Endothelial cell of umbilical vein (primary cell): ENCODE data around the gene TEN1. TPM values are rescaled to one million over a fixed set of nuclear protein-coding genes. Genes with fewer than 3 reads are reported as not detected.
"Not testable (repeated sequence)": the region's sequence is repeated elsewhere in the genome, so short reads cannot be mapped to it uniquely, and the experiment has no call there.

Experiments
- BruUV-seq: library from RNA; stranded (reverse); fragments of 400-500 nt; replicated peaks from 2 replicates; lab custom pipeline; 2021; lab: Mats Ljungman, UMichigan
- CTCF ChIA-PET: fragments of 300-600, 350-600 bp; sonication (Branson Sonifier 250); formaldehyde crosslinking; loops from one replicate; lab custom pipeline; 2021; ENCODE audit warnings: antibody characterized with exemption, inconsistent platforms; lab: Charles Lee
- POLR2A ChIA-PET: fragments of 300-600, 350-600 bp; sonication (Branson Sonifier 250); formaldehyde crosslinking; loops from one replicate; lab custom pipeline; 2021; ENCODE audit warnings: antibody characterized with exemption, inconsistent platforms; lab: Charles Lee
- DNase-seq: peaks from one replicate; pipeline ENCODE4 v3.0.0-alpha.2; 2011; ENCODE audit warnings: low read depth, low spot score
- FAIRE-seq: peaks from 2 replicates; lab custom pipeline; 2011; peaks lifted over from hg19 to GRCh38; lab: Jason Lieb, UNC
- H2AFZ ChIP-seq: 2 replicates; pipeline ENCODE4 v1.6.0; 2012; ENCODE audit warnings: low read depth, low read length, control low read depth, inconsistent platforms
- H3K27ac ChIP-seq: 2 replicates; pipeline ENCODE4 v1.5.1; 2011; ENCODE audit warnings: low read depth, mild to moderate bottlenecking, control low read depth, low read length, moderate library complexity; ENCODE audit not compliant: insufficient read depth
- H3K27me3 ChIP-seq, 2 experiments: 2 replicates each; pipeline versions ENCODE4 v1.6.0 to v1.6.1; 2011; ENCODE audit warnings: low read length in 2 of 2, mixed read lengths in 1 of 2; ENCODE audit not compliant: control insufficient read depth in 2 of 2, insufficient read depth in 2 of 2
- H3K36me3 ChIP-seq, 2 experiments: 2 replicates in 1 of 2; 3 replicates in 1 of 2; pipeline ENCODE4 v1.5.1; 2011; ENCODE audit warnings: low read length in 2 of 2, mild to moderate bottlenecking in 1 of 2, moderate library complexity in 1 of 2; ENCODE audit not compliant: control insufficient read depth in 2 of 2, insufficient read depth in 2 of 2; ENCODE audit errors: extremely low read depth in 1 of 2
- H3K4me1 ChIP-seq: 3 replicates; pipeline ENCODE4 v1.5.1; 2011; ENCODE audit warnings: mild to moderate bottlenecking, low read length; ENCODE audit not compliant: control insufficient read depth, insufficient read depth; ENCODE audit errors: extremely low read depth
- H3K4me2 ChIP-seq: 2 replicates; pipeline ENCODE4 v1.6.1; 2011; ENCODE audit warnings: low read length, control low read depth, mixed read lengths; ENCODE audit not compliant: insufficient read depth
- H3K4me3 ChIP-seq, 3 experiments: fragments of 200-600 bp in 1 of 3; sonication (generic), shearing (Covaris generic) in 1 of 3; replicated peaks in 1 of 3; 2 replicates each; pipeline ENCODE4 v1.5.1; 2011 to 2016; ENCODE audit warnings: control low read depth in 3 of 3, low read length in 3 of 3, mild to moderate bottlenecking in 2 of 3, inconsistent platforms in 1 of 3, low read depth in 1 of 3, moderate library complexity in 1 of 3; ENCODE audit not compliant: insufficient read depth in 1 of 3
- H3K79me2 ChIP-seq: 2 replicates; pipeline ENCODE4 v1.6.0; 2012; ENCODE audit warnings: low read length, inconsistent platforms; ENCODE audit not compliant: control insufficient read depth, insufficient read depth
- H3K9ac ChIP-seq: replicated peaks from 2 replicates; pipeline ENCODE3; 2011; ENCODE audit warnings: low read length, control low read depth; ENCODE audit not compliant: insufficient read depth; ENCODE audit errors: extremely low read depth
- H3K9me1 ChIP-seq: replicated peaks from 3 replicates; pipeline ENCODE4 v1.6.0; 2011; ENCODE audit warnings: mild to moderate bottlenecking, low read length; ENCODE audit not compliant: control insufficient read depth, insufficient read depth; ENCODE audit errors: extremely low read depth
- H3K9me3 ChIP-seq: replicated peaks from 2 replicates; pipeline ENCODE4 v1.5.1; 2012; ENCODE audit warnings: low read length, inconsistent platforms; ENCODE audit not compliant: control insufficient read depth, insufficient read depth
- H4K20me1 ChIP-seq: replicated peaks from 2 replicates; pipeline ENCODE3; 2011; ENCODE audit warnings: mild to moderate bottlenecking, low read length; ENCODE audit not compliant: control insufficient read depth, insufficient read depth; ENCODE audit errors: extremely low read depth
- CTCF ChIP-seq, 2 donors: IDR thresholded peaks; 1 replicate in 1 of 2; 2 replicates in 1 of 2; pipeline ENCODE4 v1.5.1; 2011; ENCODE audit warnings: low read length in 2 of 2, mild to moderate bottlenecking in 2 of 2, moderate library complexity in 2 of 2, control low read depth in 1 of 2, inconsistent platforms in 1 of 2, low read depth in 1 of 2; ENCODE audit not compliant: insufficient read depth in 1 of 2; ENCODE audit errors: extremely low read depth in 1 of 2
- EZH2 ChIP-seq: IDR thresholded peaks from 2 replicates; pipeline ENCODE4 v1.6.1; 2012; ENCODE audit warnings: borderline replicate concordance, low read depth, mild to moderate bottlenecking, moderate library complexity, low read length, inconsistent platforms; ENCODE audit not compliant: severe bottlenecking
- FOS ChIP-seq: IDR thresholded peaks from 2 replicates; pipeline ENCODE4 v1.6.1; 2011; ENCODE audit warnings: mild to moderate bottlenecking, low read length, moderate library complexity, borderline replicate concordance; ENCODE audit not compliant: insufficient read depth
- GATA2 ChIP-seq: IDR thresholded peaks from 2 replicates; pipeline ENCODE4 v1.7.0; 2011; ENCODE audit warnings: low read depth, mild to moderate bottlenecking, moderate library complexity, mixed read lengths, low read length; ENCODE audit not compliant: insufficient read length, insufficient read depth
- JUN ChIP-seq: IDR thresholded peaks from 2 replicates; pipeline ENCODE4 v1.6.1; 2011; ENCODE audit warnings: borderline replicate concordance, low read depth; ENCODE audit not compliant: insufficient read length, insufficient read depth
- MAX ChIP-seq: IDR thresholded peaks from 2 replicates; pipeline ENCODE4 v1.6.1; 2011; ENCODE audit not compliant: insufficient read depth, insufficient read length
- MYC ChIP-seq: IDR thresholded peaks from one replicate; pipeline ENCODE4 v1.6.1; 2011; ENCODE audit warnings: mild to moderate bottlenecking, low read depth, low read length
- POLR2A ChIP-seq: IDR thresholded peaks from 2 replicates; pipeline ENCODE4 v1.6.1; 2012; ENCODE audit warnings: low read depth, mild to moderate bottlenecking, control low read depth, low read length
- POLR2AphosphoS5 ChIP-seq: IDR thresholded peaks from 2 replicates; pipeline ENCODE4 v1.6.1; 2012; ENCODE audit warnings: low read depth, mild to moderate bottlenecking, control low read depth, low read length, moderate library complexity; ENCODE audit not compliant: insufficient read depth
- dilution Hi-C: fragments of 300-500 bp; cut with MboI; formaldehyde crosslinking; loops from one replicate; pipeline ENCODE4 v1.15.0; 2019; ENCODE audit warnings: low sequenced_read_pairs; ENCODE audit not compliant: extremely low pct_ligation_motif_present
- intact Hi-C: fragments of 100-400 bp; cut with micrococcal nuclease; formaldehyde crosslinking; loops from one replicate; pipeline ENCODE4 v1.10.0; 2022
- polyA plus RNA-seq, 4 experiments: library from polyadenylated mRNA; depleted of rRNA in 3 of 4; stranded (reverse) in 3 of 4; unstranded in 1 of 4; fragments of >200 nt; gene quantifications; 2 replicates each; pipeline versions ENCODE4 v1.2.1 to v1.2.3, GENCODE V29; 2011 to 2012; ENCODE audit warnings: missing spikeins in 1 of 4
- total RNA-seq: library from RNA; stranded (reverse); gene quantifications from 2 replicates; pipeline ENCODE4 v1.2.3, GENCODE V29; 2021

Gene TEN1
- total and polyA plus RNA-seq, 2 donors (not counting 3 experiments of a cell fraction or from before 2014, with no cell fraction given), result 18.8 to 29.0 TPM

GRCh38 chr17:76040376-76040775 is 61.3 kb downstream of the TEN1 start:
- Histone ChIP-seq H3K36me3 (peaks cover 22 to 48% of the 10 kb centered on the region in 2 experiments), H3K4me2 (no peak overlapping the region), H3K27ac (no peak overlapping the region), H3K9me1 (no peaks in the 10 kb centered on the region), H3K27me3 (no peaks in the 10 kb centered on the region), H3K9ac (no peak overlapping the region), H3K79me2 (no peaks in the 10 kb centered on the region), H3K4me3 (no peak overlapping the region), H3K4me1 (no peaks in the 10 kb centered on the region), H3K9me3 (no peaks in the 10 kb centered on the region), H4K20me1 (no peaks in the 10 kb centered on the region), H2AFZ (no peak overlapping the region)
- no peak for TF ChIP-seq MAX
- TF ChIP-seq POLR2AphosphoS5, result no peak
- TF ChIP-seq JUN, result no peak
- no peak for TF ChIP-seq MYC
- no peak for TF ChIP-seq CTCF (IDR thresholded peaks at IDR 0.05; ENCODE audit: extremely low read depth in 1 of 2, insufficient read depth in 1 of 2, low read depth in 1 of 2, low read length in 2 of 2)
- TF ChIP-seq EZH2, result no peak
- no peak for TF ChIP-seq FOS
- TF ChIP-seq GATA2, result no peak
- no peak for TF ChIP-seq POLR2A
- no TSS peak for BruUV-seq
- no peak for FAIRE-seq
- dilution Hi-C loops, result no loop called here
- ChIA-PET POLR2A (no interaction called here), CTCF (interaction anchor here (1.1 to 3.7 kb wide), 2 partner anchors 8 to 26 kb away, joined by 5 to 19 read pairs; no protein-coding TSS in a partner anchor)
- DNase-seq, result no peak
- intact Hi-C loops, result no loop called here

- BruUV-seq, H3K27me3 ChIP-seq, FAIRE-seq, DNase-seq, H3K4me1 ChIP-seq, H3K9me3 ChIP-seq, H4K20me1 ChIP-seq, H3K79me2 ChIP-seq, H3K9me1 ChIP-seq, H3K27ac ChIP-seq, dilution Hi-C loops, H3K4me3 ChIP-seq, H2AFZ ChIP-seq, POLR2A ChIA-PET, H3K9ac ChIP-seq, intact Hi-C loops, H3K4me2 ChIP-seq: not testable (repeated sequence)
- CTCF ChIA-PET, result interaction anchor here (0.8 kb wide), 1 partner anchor 16 kb away, joined by 3 read pairs; no protein-coding TSS in a partner anchor
- peaks cover 23 to 57% of the 10 kb centered on the region in 2 experiments for H3K36me3 ChIP-seq
Measured at GRCh38 chr17:76042868-76043267, 63.8 kb downstream of the TEN1 start.

- H3K27ac ChIP-seq, H3K4me1 ChIP-seq, H3K9me3 ChIP-seq, H4K20me1 ChIP-seq, H3K4me3 ChIP-seq, intact Hi-C loops, H2AFZ ChIP-seq, H3K4me2 ChIP-seq, DNase-seq, H3K9ac ChIP-seq, H3K27me3 ChIP-seq, CTCF ChIA-PET, BruUV-seq, H3K9me1 ChIP-seq, dilution Hi-C loops, FAIRE-seq, H3K79me2 ChIP-seq, POLR2A ChIA-PET: not testable (repeated sequence)
- H3K36me3 ChIP-seq, result peaks cover 25 to 64% of the 10 kb centered on the region in 2 experiments
Measured at GRCh38 chr17:76044475-76045007, 65.5 kb downstream of the TEN1 start.
